ENCODE measurements around the gene GPR108. TPM values are rescaled to one million over a fixed set of nuclear protein-coding genes. Genes with fewer than 3 reads are reported as not detected.
"Not testable (repeated sequence)": the region's sequence is repeated elsewhere in the genome, so short reads cannot be mapped to it uniquely, and the experiment has no call there.

Gene GPR108
- total and polyA plus RNA-seq, 7 experiments from 2014 or later, result 36.1 to 96.5 (median 66.1) TPM

DNA sequence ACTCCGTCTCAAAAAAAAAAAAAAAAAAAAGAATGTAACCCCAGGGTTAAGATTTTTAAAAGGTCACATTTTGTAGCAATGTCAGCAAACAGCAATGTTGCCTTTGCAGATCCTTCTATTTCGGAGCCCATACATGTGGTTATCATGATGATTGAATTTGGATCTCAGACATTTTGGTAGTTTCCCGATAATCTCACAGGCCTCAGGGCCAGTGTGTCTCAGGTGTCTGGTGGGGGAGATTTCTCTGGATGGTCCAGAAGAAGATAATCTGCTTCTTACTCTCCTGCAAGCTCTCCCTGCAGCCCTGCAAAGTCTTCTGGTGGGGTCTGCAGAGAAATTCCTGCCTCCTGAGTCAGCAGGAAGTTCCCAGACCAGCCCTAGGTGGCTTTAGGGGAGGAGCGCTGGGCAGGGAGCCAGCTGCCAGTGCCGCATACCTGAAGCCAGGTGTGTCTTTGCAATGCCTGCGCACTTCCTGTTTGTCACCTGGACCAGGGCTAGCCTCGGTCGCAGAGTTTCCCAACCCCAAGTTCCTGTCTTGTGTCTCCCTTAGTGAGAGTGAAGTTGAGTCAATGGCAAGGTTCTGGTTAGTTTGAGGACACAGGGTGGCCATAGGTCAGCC is 28.5 kb upstream of the GPR108 start:
- POLR2A ChIA-PET, result interaction anchor here (0.8 to 4.7 kb wide), 8 partner anchors 10 to 125 kb away, joined by 3 to 27 read pairs (median 6); partner anchors contain the start of gene GPR108
- H3K9me3 ChIP-seq (ENCODE audit: control insufficient read depth in 2 of 3, low read length in 3 of 3), result no peaks in the 10 kb centered on the region
- no peaks in the 10 kb centered on the region for H3K27me3 Mint-ChIP-seq
- H3K4me3 ChIP-seq (ENCODE audit: low read length), result peak overlapping the region; percentile 82
- H3K4me1 Mint-ChIP-seq, result peaks cover 19 to 53% (median 44%) of the 10 kb centered on the region in 7 donors
- peak overlapping the region; percentile 89 to 98 (median 95) for H3K27ac Mint-ChIP-seq
- DNase-seq (peak in 5 of 9 donors; percentile 23 to 41 (median 30)), ATAC-seq (no peak)
- H3K27ac ChIP-seq (ENCODE audit: low read depth, low read length), result peak overlapping the region; percentile 91
- no peaks in the 10 kb centered on the region for H3K27me3 ChIP-seq (ENCODE audit: control insufficient read depth in 2 of 2, insufficient read depth in 2 of 2, low read length in 2 of 2)
- H3K9me3 Mint-ChIP-seq, result peaks cover 0 to 2% (median 0%) of the 10 kb centered on the region in 11 donors
- H3K4me1 ChIP-seq (ENCODE audit: control insufficient read depth in 2 of 2, insufficient read depth in 2 of 2, low read length in 2 of 2), result peaks cover 24 to 34% of the 10 kb centered on the region in 2 donors
- peak overlapping the region; percentile 88 to 99 (median 94) for H3K4me3 Mint-ChIP-seq
- peaks cover 0 to 28% (median 7%) of the 10 kb centered on the region in 3 experiments for H3K36me3 ChIP-seq (ENCODE audit: control insufficient read depth in 2 of 3, insufficient read depth in 3 of 3, low read length in 3 of 3)
- intact Hi-C loops (cut with micrococcal nuclease), result loop anchor here (2.0 to 10.0 kb wide), 5 partner anchors 47 to 393 kb away; partner anchors contain the start of gene ALKBH7 (in 1 of the 2)
- H3K36me3 Mint-ChIP-seq, result peaks cover 0 to 6% (median 4%) of the 10 kb centered on the region in 5 donors
- CTCF ChIA-PET, result no interaction called here

DNA sequence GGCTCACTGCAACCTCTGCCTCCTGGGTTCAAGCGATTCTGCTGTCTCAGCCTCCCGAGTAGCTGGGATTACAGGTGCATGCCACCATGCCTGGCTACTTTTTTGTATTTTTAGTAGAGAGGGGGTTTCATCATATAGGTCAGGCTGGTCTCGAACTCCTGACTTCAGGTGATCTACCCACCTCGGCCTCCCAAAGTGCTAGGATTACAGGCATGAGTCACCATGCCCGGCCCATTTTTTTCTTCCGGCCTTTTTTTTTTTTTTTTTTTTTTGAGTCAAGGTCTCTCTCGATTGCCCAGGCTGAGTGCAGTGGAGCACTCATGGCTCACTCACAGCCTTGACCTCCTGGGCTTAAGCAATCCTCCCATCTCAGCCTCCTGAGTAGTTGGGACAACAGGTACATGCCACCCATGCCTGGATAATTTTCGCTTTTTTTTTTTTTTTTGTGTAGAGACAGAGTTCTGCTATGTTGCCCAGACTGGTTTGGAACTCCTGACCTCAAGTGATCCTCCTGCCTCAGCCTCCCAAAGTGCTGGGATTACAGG is 24.9 kb upstream of the GPR108 start:
- H3K9me3 ChIP-seq (ENCODE audit: control insufficient read depth in 2 of 3, low read length in 3 of 3); H3K27ac ChIP-seq (ENCODE audit: low read depth, low read length); H3K27me3 Mint-ChIP-seq; DNase-seq; H3K9me3 Mint-ChIP-seq; H3K27me3 ChIP-seq (ENCODE audit: control insufficient read depth in 2 of 2, insufficient read depth in 2 of 2, low read length in 2 of 2); ATAC-seq; H3K4me3 ChIP-seq (ENCODE audit: low read length); POLR2A ChIA-PET: not testable (repeated sequence)
- peaks cover 16 to 26% of the 10 kb centered on the region in 2 donors for H3K4me1 ChIP-seq (ENCODE audit: control insufficient read depth in 2 of 2, insufficient read depth in 2 of 2, low read length in 2 of 2)
- H3K4me1 Mint-ChIP-seq, result peaks cover 11 to 43% (median 27%) of the 10 kb centered on the region in 7 donors
- H3K36me3 Mint-ChIP-seq, result peaks cover 0 to 22% (median 10%) of the 10 kb centered on the region in 5 donors
- peak overlapping the region in 1 of 9 donors; percentile 51 for H3K27ac Mint-ChIP-seq
- CTCF ChIA-PET, result interaction anchor here (1.1 kb wide), 1 partner anchor 101 kb away, joined by 3 read pairs; no protein-coding TSS in a partner anchor
- intact Hi-C loops (cut with micrococcal nuclease), result loop anchor here in 1 of 2 donors (10.0 kb wide), 1 partner anchor 62 kb away; no protein-coding TSS in a partner anchor
- H3K4me3 Mint-ChIP-seq, result peak overlapping the region in 1 of 10 donors; percentile 29
- peaks cover 10 to 54% (median 23%) of the 10 kb centered on the region in 3 experiments for H3K36me3 ChIP-seq (ENCODE audit: control insufficient read depth in 2 of 3, insufficient read depth in 3 of 3, low read length in 3 of 3)

DNA sequence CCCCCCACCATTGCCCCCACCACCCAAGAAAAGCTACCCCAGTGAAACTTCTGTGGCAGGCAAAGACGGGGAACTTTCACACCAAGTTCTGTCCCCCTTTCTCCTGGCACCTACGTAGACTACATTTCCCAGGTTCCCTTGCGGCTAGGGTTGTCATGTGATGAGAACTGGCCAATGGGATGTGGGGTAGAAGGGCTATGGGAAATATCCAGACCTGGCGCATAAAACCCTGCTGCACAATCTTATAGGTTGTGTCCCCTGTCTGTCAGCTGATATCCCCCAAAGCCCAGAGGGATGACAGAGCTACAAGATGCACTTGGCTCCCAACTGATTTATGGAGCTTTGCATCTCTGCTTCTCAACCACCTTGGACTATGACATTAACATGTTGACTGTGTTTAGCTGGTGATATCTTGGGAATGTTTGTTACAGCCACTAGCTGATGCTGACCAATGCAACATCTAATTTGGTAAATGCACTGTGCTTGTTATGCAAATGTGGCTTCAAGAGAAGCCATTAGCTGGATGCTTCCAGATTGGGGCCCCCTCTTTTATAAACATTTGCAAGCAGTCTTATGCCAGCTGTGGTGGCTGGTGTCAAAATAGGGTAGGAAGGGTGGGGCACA is 23.8 kb upstream of the GPR108 start:
- no peak overlapping the region for H3K4me3 Mint-ChIP-seq
- Histone ChIP-seq H3K27ac (ENCODE audit: low read depth, low read length) (no peak overlapping the region), H3K4me1 (ENCODE audit: control insufficient read depth in 2 of 2, insufficient read depth in 2 of 2, low read length in 2 of 2) (peaks cover 13 to 20% of the 10 kb centered on the region in 2 donors), H3K9me3 (ENCODE audit: control insufficient read depth in 2 of 3, low read length in 3 of 3) (no peaks in the 10 kb centered on the region), H3K36me3 (ENCODE audit: control insufficient read depth in 2 of 3, insufficient read depth in 3 of 3, low read length in 3 of 3) (peaks cover 10 to 63% (median 23%) of the 10 kb centered on the region in 3 experiments), H3K27me3 (ENCODE audit: control insufficient read depth in 2 of 2, insufficient read depth in 2 of 2, low read length in 2 of 2) (no peaks in the 10 kb centered on the region), H3K4me3 (ENCODE audit: low read length) (no peak overlapping the region)
- H3K36me3 Mint-ChIP-seq, result peaks cover 0 to 22% (median 10%) of the 10 kb centered on the region in 5 donors
- DNase-seq (peak in 1 of 9 donors; percentile 31), ATAC-seq (peak; percentile 37)
- peaks cover 3 to 32% (median 19%) of the 10 kb centered on the region in 7 donors for H3K4me1 Mint-ChIP-seq
- POLR2A ChIA-PET, result interaction anchor here (2.3 kb wide), 1 partner anchor 40 kb away, joined by 11 read pairs; no protein-coding TSS in a partner anchor
- CTCF ChIA-PET, result interaction anchor here (0.7 to 1.1 kb wide), 3 partner anchors 46 to 103 kb away, joined by 3 to 4 read pairs (median 3); no protein-coding TSS in a partner anchor
- H3K9me3 Mint-ChIP-seq, result no peaks in the 10 kb centered on the region
- no peaks in the 10 kb centered on the region for H3K27me3 Mint-ChIP-seq
- H3K27ac Mint-ChIP-seq, result peak overlapping the region in 1 of 9 donors; percentile 4
- intact Hi-C loops (cut with micrococcal nuclease), result loop anchor here in 1 of 2 donors (10.0 kb wide), 1 partner anchor 64 kb away; no protein-coding TSS in a partner anchor

DNA sequence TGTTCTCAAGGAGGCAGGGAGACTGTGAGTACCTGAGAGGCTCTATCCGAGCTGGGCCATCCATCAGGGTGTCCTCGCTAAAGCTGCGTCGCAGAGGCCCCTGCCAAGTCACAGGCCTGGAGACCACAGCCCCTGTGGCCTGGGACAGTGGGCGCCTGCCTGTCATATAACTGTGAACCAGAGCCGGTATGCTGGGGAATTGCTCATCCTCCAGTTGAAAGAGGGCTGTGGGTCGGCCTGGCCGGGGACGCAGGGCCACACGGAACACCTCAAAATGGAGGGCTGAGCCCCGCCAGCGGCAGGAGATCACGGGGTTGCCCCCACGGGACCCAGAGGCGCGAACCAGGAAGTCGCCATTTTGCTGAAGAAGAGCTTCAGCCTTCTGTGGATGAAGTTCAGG is 23.2 kb upstream of the GPR108 start:
- H3K4me1 ChIP-seq (ENCODE audit: control insufficient read depth in 2 of 2, insufficient read depth in 2 of 2, low read length in 2 of 2), result peaks cover 7 to 15% of the 10 kb centered on the region in 2 donors
- H3K4me3 ChIP-seq (ENCODE audit: low read length), result no peak overlapping the region
- Mint-ChIP-seq H3K27me3 (no peaks in the 10 kb centered on the region), H3K27ac (no peak overlapping the region), H3K36me3 (peaks cover 0 to 22% (median 10%) of the 10 kb centered on the region in 5 donors), H3K4me1 (peaks cover 0 to 27% (median 13%) of the 10 kb centered on the region in 7 donors), H3K9me3 (no peaks in the 10 kb centered on the region), H3K4me3 (no peak overlapping the region)
- ChIA-PET POLR2A (interaction anchor here (2.3 kb wide), 1 partner anchor 41 kb away, joined by 11 read pairs; no protein-coding TSS in a partner anchor), CTCF (interaction anchor here (0.7 kb wide), 1 partner anchor 103 kb away, joined by 3 read pairs; no protein-coding TSS in a partner anchor)
- H3K9me3 ChIP-seq (ENCODE audit: control insufficient read depth in 2 of 3, low read length in 3 of 3), result no peaks in the 10 kb centered on the region
- intact Hi-C loops (cut with micrococcal nuclease), result loop anchor here in 1 of 2 donors (10.0 kb wide), 1 partner anchor 64 kb away; no protein-coding TSS in a partner anchor
- no peak for ATAC-seq
- peaks cover 10 to 64% (median 24%) of the 10 kb centered on the region in 3 experiments for H3K36me3 ChIP-seq (ENCODE audit: control insufficient read depth in 2 of 3, insufficient read depth in 3 of 3, low read length in 3 of 3)
- DNase-seq, result no peak
- H3K27ac ChIP-seq (ENCODE audit: low read depth, low read length), result no peak overlapping the region
- H3K27me3 ChIP-seq (ENCODE audit: control insufficient read depth in 2 of 2, insufficient read depth in 2 of 2, low read length in 2 of 2), result no peaks in the 10 kb centered on the region

DNA sequence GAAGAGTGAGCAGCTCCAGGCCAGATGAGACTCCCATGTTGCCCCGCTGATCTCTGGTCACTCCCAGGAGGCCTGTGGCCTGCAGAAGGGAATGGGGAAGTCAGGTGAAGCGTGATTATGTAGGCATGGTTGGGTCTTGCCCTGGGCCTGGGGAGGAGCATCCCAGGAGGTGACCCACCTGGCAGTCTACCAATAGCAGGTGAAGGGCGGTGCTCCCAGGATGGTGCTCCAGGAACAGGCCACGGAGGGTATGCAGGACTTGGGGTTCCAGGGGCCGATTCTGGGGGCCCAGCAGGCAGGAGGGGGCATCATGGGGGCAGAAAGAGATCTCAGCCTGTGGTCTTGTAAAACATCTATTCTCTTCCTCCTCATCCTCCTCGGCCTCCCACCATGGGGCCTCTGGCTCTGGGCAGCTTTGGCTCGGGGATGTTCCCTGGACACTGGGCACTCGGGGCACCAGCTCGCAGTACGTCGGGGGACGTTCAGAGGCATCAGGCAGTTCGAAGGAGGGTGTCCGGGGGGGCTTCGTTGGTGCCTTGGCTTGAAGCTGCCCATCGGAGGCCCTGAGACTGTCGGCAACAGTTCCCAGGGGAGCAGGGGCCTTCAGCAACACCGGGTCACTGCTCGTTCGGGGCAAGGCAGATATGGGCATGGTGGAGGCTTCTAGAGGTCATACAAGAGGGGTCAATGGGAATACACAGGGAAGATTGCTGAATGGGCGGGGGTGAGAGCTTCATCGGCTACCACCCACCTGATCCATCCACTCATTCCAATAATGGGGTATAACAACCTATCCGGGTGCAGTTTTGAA is 17.5 kb upstream of the GPR108 start:
- Histone ChIP-seq H3K4me3 (ENCODE audit: low read length) (no peak overlapping the region), H3K27ac (ENCODE audit: low read depth, low read length) (peak overlapping the region; percentile 8), H3K9me3 (ENCODE audit: control insufficient read depth in 2 of 3, low read length in 3 of 3) (no peaks in the 10 kb centered on the region), H3K4me1 (ENCODE audit: control insufficient read depth in 2 of 2, insufficient read depth in 2 of 2, low read length in 2 of 2) (no peaks in the 10 kb centered on the region), H3K27me3 (ENCODE audit: control insufficient read depth in 2 of 2, insufficient read depth in 2 of 2, low read length in 2 of 2) (no peaks in the 10 kb centered on the region), H3K36me3 (ENCODE audit: control insufficient read depth in 2 of 3, insufficient read depth in 3 of 3, low read length in 3 of 3) (peaks cover 15 to 78% (median 15%) of the 10 kb centered on the region in 3 experiments)
- H3K4me3 Mint-ChIP-seq, result no peak overlapping the region
- no peaks in the 10 kb centered on the region for H3K27me3 Mint-ChIP-seq
- ATAC-seq, result no peak
- H3K9me3 Mint-ChIP-seq, result no peaks in the 10 kb centered on the region
- H3K36me3 Mint-ChIP-seq, result peaks cover 4 to 26% (median 11%) of the 10 kb centered on the region in 5 donors
- no peak for DNase-seq
- CTCF ChIA-PET, result interaction anchor here (1.7 kb wide), 1 partner anchor 16 kb away, joined by 7 read pairs; no protein-coding TSS in a partner anchor
- peaks cover under 1 to 18% (median 15%) of the 10 kb centered on the region in 7 donors for H3K4me1 Mint-ChIP-seq
- peak overlapping the region in 2 of 9 donors; percentile 31 to 43 for H3K27ac Mint-ChIP-seq
- intact Hi-C loops (cut with micrococcal nuclease), result loop anchor here in 1 of 2 donors (5.0 kb wide), 1 partner anchor 383 kb away; the partner anchor contains the start of gene ALKBH7
- POLR2A ChIA-PET, result interaction anchor here (0.7 to 2.3 kb wide), 4 partner anchors 17 to 614 kb away, joined by 3 to 9 read pairs (median 3); partner anchors contain the start of gene VAV1
